GM19395 (cell line): Measurements from ENCODE around the gene PPM1M.
"Not testable (repeated sequence)": the region's sequence is repeated elsewhere in the genome, so short reads cannot be mapped to it uniquely, and the experiment has no call there.

Source experiments
- ATAC-seq: cut with Tn5 transposase; IDR thresholded peaks from one replicate; pipeline ENCODE4 v1.9.1; 2021; ENCODE audit warnings: mild to moderate bottlenecking, moderate library complexity; ENCODE audit not compliant: unreplicated experiment

The PPM1M gene

GRCh38 chr3:52246264-52246620, 683 bp downstream of the PPM1M start:
- ATAC-seq, result no peak

GRCh38 chr3:52246728-52247408, 1.3 kb downstream of the PPM1M start:
- ATAC-seq, result no peak

GRCh38 chr3:52247409-52248164, 2.0 kb downstream of the PPM1M start:
- ATAC-seq, result no peak

GRCh38 chr3:52248165-52248541, 2.6 kb downstream of the PPM1M start:
- no peak for ATAC-seq

- ATAC-seq, result no peak
These were observed 3.4 kb downstream of the PPM1M start for GRCh38 chr3:52248816-52249547.

- no peak for ATAC-seq
These were observed 4.1 kb downstream of the PPM1M start for GRCh38 chr3:52249683-52250082.

GRCh38 chr3:52250122-52250521, 4.6 kb downstream of the PPM1M start:
- no peak for ATAC-seq

- ATAC-seq, result peak; percentile 97
These were observed 8.1 kb downstream of the PPM1M start for GRCh38 chr3:52253314-52254304.

GRCh38 chr3:52254608-52255007, 9.0 kb downstream of the PPM1M start:
- no peak for ATAC-seq

GRCh38 chr3:52256159-52256558, 10.6 kb downstream of the PPM1M start:
- ATAC-seq, result no peak

- no peak for ATAC-seq
These were observed 11.1 kb downstream of the PPM1M start for GRCh38 chr3:52256622-52257021.

GRCh38 chr3:52257911-52258310, 12.4 kb downstream of the PPM1M start:
- no peak for ATAC-seq

GRCh38 chr3:52259035-52259434, 13.5 kb downstream of the PPM1M start:
- ATAC-seq, result no peak

- no peak for ATAC-seq
These were observed 13.9 kb downstream of the PPM1M start for GRCh38 chr3:52259448-52259847.

- no peak for ATAC-seq
These were observed 16.9 kb downstream of the PPM1M start for GRCh38 chr3:52262447-52262846.

- ATAC-seq, result no peak
These were observed 19.8 kb downstream of the PPM1M start for GRCh38 chr3:52265387-52265786.

- ATAC-seq, result no peak
These were observed 22.5 kb downstream of the PPM1M start for GRCh38 chr3:52268036-52268435.

- ATAC-seq, result no peak
These were observed 24.2 kb downstream of the PPM1M start for GRCh38 chr3:52269776-52270175.

- no peak for ATAC-seq
These were observed 24.7 kb downstream of the PPM1M start for GRCh38 chr3:52270252-52270754.

GRCh38 chr3:52272172-52272571, 26.6 kb downstream of the PPM1M start:
- not testable (repeated sequence) for ATAC-seq

GRCh38 chr3:52272831-52273230, 27.3 kb downstream of the PPM1M start:
- ATAC-seq, result no peak
